Smooth muscle cell of the brain vasculature (primary cell): ENCODE data around the gene SDHB.

Source experiments
- DNase-seq: peaks from one replicate; pipeline ENCODE4 v3.0.0-alpha.2; 2012; ENCODE audit warnings: low read depth, low spot score

The SDHB gene

DNA sequence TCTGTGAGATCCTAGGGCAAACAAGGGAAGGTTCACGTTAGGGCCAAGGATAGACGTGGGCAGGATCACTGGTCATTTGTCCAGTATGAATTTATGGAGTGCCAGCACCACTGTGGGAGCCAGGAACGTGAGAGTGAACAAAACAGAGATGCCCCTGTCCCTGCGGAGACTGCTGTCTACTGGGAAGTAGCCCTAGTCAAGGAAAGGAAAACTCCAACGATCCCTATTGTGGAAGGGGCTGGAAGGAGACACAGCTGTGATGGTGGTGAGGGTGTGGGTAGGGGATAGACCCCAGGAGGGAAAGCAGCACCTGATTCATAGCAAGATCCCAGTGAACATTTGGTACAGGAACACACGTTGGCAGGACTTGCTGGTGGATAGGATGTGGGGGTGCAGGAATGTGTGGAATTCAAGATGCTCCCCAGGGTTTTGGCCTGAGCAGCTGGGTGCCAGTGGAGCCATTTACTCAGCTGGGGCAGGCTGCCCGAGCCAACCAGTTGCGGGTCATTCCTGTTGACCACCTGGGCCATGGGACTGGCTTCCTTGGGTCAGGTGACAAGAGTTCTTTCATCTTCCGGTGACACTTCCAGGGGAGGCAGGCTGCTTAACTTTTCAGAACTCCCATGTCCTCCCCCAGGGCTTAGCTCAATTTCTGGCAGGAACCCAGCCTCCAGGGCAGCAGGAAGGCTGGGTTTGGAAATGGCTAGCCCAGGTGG lies 40.9 kb downstream of the SDHB start:
- peak; percentile 49 for DNase-seq

DNA sequence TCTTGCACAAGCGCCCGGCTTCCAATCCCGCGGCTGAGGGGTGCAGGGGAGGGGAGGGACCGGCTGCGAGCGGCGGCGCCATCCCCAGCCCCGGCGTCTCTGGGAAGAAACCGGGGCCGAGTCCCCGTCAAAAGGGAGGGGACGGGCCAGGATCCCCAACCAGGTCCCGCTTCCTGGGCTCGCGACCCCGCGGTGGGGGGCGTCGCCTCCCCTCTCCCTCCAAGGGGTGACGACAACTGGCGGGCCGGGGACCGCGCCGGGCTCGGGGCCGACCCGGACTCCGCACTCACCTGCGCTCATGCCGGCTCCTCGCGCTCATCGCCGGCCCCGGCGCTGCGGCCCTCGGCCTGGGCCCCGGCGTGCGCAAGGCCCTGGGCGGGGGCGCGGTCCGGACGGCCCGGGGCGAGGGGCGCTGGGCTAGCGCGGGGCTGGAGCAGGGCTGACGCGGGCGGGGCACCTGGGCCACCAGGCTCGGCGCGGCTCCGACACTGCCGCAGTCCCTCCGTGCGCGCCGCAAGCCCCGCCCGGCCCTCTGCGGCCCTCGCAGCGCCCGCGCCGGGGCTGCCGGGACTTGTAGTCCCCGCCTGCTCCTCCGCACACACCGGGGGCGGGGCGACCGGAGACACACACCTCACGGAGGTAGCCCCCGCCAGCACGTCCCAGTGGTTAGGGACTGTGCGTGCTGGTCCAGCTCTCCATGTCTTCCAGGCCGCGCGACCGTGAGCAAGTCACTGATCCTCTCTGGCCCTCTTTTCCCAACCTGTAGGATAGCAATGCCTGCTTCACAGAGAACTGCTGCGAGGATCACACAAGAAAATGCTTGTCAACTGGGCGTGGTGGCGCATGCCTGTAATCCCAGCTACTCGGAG lies 42.2 kb downstream of the SDHB start, which contains the start of gene ATP13A2:
TSS of gene ATP13A2 (minus strand) at position 490 of the 869 bp plus-strand sequence. CDS start at position 300, 190 bp downstream.
- no peak for DNase-seq

- no peak for DNase-seq
These were observed 42.8 kb downstream of the SDHB start for GRCh38 chr1:17011092-17011438.

DNA sequence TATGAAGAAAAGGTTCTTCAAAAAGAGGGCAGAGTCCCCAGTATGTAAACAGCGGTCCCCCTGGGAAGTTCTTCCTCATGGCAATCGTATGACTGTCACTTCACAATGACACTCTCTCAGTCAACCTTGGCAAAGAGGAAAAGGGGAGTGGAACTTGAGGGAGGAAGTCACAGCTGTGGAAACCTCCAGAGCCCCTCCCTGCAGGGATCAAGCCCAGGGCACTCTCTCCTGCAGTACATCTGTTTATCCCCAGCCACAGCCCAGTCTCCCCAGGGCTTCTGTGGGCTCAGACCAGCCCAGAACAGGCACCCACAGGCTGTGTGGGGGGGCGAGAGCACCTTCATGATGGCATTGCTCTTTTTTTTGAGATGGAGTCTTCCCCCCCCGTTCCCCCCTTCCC lies 44.1 kb downstream of the SDHB start:
- DNase-seq = no peak

DNA sequence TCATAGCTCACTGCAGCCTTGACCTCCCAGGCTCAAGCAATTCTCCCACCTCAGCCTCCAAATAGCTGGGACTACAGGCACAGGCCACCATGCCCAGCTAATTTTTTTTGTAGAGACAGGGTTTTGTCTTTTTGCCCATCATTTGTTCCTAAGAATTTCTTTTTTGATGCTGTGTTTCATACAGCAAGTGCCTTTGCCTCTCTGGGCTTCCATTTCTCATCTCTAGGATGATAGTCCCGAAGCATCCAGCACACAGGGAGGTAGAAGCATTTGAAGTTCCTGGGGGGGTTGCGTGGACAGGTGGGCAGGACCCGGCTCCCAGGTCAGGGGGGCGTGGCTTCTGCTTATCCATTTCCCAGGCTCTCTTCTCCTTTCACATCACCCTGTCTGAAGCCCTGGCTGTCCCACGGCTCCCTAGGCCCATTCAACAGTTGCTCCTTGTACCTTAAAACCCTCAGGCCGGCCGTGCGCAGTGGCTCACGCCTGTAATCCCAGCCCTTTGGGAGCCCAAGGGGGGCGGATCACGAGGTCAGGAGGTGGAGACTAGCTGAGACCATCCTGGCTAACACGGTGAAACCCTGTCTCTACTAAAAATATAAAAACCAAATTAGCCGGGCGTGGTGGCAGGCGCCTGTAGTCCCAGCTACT lies 45.5 kb downstream of the SDHB start:
- DNase-seq = no peak

DNA sequence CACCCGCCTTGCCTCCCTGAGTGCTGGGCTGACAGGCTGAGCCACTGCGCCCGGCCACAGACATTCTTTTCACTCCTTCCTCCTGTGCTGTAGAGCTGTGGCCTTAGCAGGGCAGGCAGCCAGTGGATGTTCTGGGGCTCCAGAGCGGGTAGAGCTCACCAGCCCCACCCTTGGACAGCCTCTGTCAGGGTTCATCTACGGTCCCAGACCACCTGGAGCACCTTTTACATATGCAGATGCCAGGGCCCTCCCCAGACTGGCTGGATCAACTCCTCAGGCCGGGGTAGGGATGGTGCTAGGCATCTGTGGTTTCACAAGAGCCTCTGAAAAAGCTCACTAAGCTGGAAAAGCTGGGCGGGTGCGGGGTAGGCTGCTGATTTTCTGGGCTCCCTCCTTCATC lies 46.7 kb downstream of the SDHB start:
- no peak for DNase-seq

DNA sequence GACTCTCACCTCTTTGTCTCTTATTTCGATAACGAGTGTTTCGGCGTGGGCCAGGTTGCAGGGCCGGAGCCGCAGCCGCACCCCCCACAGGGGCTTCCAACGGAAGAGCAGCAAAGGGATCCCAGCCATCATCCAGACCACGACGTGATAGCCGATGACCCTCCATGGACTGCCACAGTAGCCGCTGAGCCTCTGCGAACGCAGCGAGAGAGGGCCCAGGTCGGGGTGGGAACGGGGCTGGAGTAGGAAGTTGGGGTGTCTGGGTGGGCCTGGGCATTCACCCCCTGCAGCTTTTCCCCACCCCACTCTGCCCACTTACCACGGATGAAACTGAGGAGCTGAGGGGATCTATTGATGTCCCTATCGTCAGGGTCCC lies 48.5 kb downstream of the SDHB start:
- DNase-seq = no peak

DNA sequence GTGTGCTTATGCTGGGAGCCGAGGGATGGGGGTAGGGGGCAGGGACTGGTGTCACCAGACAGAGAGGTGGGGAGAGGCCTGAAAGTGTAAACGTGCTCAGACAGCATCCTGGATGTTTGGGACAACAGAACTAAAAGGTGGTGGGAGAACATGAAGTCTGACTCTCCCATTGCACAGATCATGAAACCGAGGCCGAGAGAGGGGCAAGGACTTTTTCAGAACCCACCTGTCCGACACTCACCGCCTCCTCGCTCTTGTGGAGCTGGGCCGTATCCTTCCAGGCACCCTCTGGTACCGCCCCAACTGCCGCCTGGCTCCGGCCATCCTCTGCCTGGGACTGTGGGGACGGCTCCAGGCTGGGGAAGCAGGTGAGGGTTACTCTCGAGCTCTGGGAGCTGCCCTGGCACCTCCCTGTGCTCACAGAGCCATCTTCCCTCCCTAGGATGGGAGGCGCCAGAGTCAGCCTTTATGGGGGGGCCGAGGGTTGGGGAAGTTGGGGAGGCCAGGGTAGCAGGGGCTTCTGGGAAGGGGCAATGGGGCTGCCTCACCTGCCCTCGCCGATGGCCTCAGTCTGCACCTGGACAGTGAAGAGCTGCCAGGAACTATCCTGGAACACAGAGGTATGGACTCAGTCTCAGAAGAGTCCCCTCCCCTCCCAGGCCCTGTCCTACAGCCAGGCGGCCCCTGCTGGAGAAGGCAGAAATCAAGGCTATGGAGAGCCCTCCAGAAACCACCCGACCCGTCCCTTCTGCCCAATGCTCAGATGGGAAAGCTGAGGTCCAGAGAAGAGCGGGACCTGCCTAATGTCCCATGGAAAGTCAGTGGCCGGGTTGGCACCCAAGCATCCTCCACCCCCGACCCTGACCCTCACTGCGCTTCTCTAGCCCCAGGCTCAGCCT lies 49.1 kb downstream of the SDHB start:
- no peak for DNase-seq

DNA sequence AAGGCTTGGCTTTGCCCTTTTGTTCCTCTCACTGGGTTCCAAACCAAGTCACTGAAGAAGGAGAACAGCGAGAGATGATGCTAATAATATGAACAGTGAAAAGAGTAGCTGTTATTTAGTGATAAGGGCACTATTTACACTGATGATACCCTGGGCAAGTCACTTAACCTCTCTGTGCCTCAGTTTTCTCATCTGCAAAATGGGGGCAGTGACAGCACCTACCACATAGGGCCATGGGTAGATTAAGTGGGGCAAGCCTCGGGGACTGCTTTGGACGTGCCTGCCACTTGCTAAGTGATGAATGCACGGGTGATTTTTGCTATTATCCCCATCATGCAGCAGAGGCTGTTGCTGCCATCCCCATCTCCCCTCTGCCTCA lies 51.3 kb downstream of the SDHB start:
- DNase-seq = no peak

DNA sequence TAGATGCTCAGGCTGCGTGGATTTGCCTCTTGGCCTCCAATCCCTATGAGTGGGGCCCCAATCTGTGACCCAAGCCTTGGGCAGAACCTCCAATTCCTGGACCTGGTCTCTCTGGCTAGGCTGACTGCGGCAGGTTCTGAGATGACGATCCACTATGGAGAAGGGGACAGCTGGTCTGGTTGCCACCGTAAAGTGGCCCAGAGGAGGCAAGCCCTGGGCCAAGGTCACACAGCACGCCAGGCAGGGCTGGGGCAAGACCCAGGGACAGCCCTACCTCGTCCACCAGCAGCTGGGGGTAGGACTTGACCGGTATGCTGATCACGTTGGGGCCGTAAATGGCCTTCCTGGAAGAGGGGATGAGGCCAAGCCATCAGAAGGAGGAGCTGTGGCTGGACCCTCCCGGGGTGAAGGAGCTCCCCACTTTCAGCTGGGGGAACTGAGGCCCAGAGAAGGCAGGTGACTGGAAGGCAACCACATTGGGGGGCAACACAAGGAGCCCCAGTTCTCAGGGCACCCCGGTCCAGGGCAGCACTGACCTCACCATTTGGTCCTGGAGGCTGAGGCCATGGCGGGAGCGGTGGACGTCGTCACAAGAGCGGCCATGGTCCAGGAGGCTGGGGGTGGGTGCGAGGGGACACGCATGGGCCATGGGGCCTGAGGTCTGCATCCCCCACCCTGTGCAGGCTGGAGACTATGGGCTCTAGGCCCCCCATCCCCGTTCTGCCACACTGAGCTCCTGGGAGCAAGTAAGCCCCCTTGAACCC lies 51.9 kb downstream of the SDHB start:
- no peak for DNase-seq

- DNase-seq = no peak
These were observed 54.0 kb downstream of the SDHB start for GRCh38 chr1:16999863-17000262.

DNA sequence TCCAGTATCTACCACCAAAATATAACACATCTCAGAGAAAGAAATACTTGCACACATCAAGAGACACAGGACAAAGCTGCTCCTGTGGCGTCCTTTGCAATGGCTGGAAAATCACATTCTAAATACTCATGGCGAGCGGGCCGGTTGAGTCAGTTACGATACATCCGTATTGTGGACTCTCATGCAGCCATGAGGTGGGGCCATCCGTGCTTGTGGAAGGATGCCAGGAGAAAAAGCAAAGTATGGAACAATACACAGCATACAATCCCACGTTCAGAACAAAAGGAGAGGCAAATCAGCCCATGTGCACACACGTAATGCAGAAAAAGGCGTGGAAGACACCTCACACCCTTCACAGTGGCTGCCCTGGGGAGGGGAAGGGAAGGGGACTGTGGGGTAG lies 55.2 kb downstream of the SDHB start:
- no peak for DNase-seq

DNA sequence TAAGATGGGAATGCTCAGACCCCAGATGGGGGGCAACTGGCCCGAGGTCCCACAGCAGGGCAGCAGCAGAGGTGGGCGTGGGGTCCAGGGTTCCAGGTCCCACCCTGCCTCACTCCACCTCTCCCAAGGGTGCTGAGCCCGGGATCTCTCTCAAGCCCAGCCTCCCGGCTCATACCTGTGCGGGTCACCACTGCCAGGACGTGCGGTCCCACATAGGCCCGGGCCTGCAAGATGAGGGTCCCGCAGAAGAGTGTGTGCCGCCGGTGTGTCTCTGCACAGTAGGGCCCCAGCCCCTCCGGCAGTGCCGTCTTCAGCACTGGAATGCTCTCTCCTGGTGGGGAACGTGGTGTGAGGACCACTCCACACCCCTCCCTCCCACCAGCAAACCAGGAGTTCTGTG lies 57.0 kb downstream of the SDHB start:
- DNase-seq = no peak

DNA sequence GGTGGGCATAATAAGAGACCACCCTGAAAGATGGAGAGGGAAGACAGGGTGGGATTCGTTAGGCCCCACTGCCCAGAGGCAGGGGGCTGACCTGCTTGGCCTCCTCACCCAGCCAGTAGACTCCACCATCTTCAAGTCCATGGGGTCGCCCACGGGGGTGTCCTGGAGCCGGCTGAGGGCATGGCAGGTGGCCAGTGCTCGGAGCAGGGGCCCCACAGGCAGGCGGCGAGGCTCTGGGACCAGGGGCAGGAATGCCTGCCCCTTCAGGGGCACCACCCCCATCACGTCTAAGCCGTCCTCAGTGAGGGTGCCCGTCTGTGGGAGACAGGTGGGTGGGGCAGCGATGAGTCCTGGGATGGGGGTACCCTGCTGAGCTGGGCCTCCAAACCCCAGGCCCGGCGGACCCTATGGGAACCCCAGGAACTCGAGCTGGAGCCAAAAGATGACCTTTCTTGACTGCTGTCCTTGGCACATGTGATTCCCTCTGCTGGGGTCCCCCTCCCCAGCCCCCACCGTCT lies 60.3 kb downstream of the SDHB start:
- no peak for DNase-seq

DNA sequence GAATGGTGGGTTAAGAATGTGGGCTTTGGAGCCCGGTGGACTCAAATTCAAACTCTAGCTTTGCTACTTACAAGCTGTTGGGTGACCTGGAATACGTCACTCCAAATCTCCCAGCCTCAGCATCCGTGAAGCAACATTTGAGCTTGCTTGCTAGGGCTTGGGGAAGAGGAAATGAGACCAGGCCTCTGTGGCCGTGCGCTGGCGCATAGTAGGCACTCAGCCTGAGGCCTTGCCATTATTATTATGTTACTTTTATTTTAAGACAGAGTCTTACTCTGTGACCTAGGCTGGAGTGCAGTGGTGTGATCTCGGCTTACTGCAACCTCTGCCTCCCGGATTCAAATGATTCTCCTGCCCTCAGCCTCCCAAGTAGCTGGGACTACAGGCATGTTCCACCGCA lies 61.2 kb downstream of the SDHB start:
- DNase-seq = no peak

DNA sequence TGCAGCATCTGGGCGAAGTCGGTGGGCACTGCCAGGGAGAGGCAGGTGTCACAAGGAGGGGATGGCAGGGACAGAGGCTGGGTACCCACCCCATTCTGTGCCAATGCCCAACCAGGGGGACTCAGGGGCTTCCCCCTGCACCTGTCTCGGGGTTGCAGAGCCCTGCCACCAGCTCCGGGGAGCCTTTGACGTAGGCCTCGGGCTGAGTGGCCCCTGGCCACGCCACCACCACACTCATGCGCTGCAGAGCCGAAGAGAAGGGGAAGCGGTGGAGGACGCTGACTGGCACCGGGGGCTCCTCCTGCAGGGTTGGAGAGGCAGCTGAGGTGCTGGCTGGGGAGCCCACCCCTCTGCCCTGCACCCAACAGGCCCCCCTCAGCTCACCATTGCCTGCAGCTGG lies 61.7 kb downstream of the SDHB start:
- no peak for DNase-seq

DNA sequence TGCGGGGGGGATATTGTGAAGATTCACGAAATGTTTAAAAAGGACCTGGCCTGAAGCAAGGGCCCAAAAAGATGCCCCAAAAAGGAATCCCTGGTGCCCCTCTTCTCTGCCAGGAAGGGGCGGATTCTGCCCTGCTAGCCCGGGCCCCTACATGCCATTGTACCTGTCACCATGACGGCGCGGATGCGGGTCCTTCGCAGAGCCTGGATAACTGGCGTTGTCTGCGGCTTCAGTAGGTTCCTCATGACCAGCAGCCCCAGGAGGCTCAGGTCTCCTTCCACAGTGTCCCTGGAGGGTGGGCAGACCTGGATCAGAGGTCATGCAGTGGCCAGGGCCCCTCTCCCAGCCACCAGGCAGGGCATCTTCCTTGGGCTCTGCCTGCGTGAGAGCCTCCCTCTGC lies 62.3 kb downstream of the SDHB start:
- DNase-seq = no peak

DNA sequence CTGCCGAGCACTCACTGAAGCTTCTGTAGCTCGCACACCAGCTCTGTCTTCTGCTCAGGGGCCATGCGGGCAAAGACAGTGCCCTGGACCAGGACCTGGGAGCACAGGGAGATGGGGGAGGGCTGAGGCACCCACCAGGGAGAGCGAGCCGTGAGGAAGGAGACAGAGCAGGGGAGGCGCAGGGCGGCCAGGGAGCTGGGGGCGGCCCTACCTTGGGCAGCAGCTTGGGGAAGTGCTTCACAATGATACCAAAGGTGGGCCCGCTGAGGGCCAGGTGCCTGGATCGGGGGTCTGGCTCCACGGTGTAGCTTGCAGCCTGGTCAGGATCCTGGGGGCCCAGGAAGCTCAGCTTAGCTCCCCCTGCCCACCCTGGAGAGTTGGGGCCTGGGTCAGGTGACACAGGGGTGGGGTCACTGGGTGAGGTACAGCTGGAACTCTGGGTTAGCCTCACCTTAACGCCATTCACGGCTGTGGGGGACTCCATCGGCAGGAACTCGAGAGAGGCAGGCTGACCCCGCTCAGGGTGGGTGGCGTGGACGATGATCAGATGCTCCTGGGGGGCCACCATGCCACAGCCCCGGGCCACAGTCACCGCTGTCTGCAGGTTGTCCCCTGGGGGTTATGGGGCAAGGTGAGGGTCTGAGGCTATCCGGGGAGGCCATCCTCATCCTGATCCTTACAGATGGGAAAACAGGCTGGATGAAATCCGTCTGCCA lies 64.0 kb downstream of the SDHB start:
- DNase-seq = no peak

GRCh38 chr1:16988210-16988609 lies 65.6 kb downstream of the SDHB start:
- no peak for DNase-seq

- DNase-seq = no peak
These were observed 66.9 kb downstream of the SDHB start for GRCh38 chr1:16986962-16987361.
